SK-N-MC (cell line): ENCODE data around the gene BCL7B.

Source experiments
- EZH2 ChIP-seq: fragments of 200-600 bp; sonication (generic); IDR thresholded peaks from one replicate; pipeline ENCODE4 v1.6.1; 2017; ENCODE audit warnings: antibody characterized with exemption
- POLR2AphosphoS5 ChIP-seq: IDR thresholded peaks from 2 replicates; pipeline ENCODE4 v1.6.1; 2012; ENCODE audit warnings: mild to moderate bottlenecking, low read depth, low read length, borderline replicate concordance

DNA sequence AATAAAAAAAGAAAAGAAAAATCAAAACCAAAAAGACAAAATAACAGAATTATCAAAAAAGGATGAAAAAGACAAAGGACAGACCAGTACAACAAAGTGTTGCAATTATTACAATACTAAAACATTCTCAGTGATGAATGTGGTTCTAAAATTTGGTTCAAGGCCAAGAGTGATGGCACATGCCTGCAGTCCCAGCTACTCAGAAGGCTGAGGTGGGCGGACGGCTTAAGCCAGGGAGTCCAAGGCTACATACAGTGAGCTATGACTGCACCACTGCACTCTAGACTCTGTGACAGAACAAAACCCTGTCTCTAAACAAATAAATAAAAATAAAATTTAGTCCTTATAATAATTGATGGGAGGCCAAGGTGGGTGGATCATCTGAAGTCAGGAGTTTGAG is 49.9 kb downstream of the BCL7B start:
- TF ChIP-seq EZH2: no peak
- TF ChIP-seq POLR2AphosphoS5: no peak
